Mucosa of stomach (tissue), 1 donor: Measurements from ENCODE around the gene OTUD5.
"Not testable (repeated sequence)": the region's sequence is repeated elsewhere in the genome, so short reads cannot be mapped to it uniquely, and the experiment has no call there.

Source experiments
- H3K27me3 ChIP-seq: one replicate; pipeline ENCODE4 v1.7.0; 2013; ENCODE audit warnings: mild to moderate bottlenecking, low read length; ENCODE audit not compliant: control insufficient read depth, insufficient read depth
- H3K36me3 ChIP-seq: one replicate; pipeline ENCODE4 v1.7.0; 2013; ENCODE audit warnings: low read length; ENCODE audit not compliant: control insufficient read depth, insufficient read depth
- H3K4me1 ChIP-seq: one replicate; pipeline ENCODE4 v1.7.0; 2013; ENCODE audit warnings: mild to moderate bottlenecking, low read length; ENCODE audit not compliant: control insufficient read depth, insufficient read depth
- H3K4me3 ChIP-seq: one replicate; pipeline ENCODE4 v1.7.0; 2013; ENCODE audit warnings: low read length
- H3K9ac ChIP-seq: one replicate; pipeline ENCODE4 v1.7.0; 2013; ENCODE audit warnings: mild to moderate bottlenecking, low read length, moderate library complexity
- H3K9me3 ChIP-seq: one replicate; pipeline ENCODE4 v1.7.0; 2013; ENCODE audit warnings: mild to moderate bottlenecking, low read length, moderate library complexity; ENCODE audit not compliant: control insufficient read depth
- donor health status: Pancreatic carcinoma.

Gene OTUD5

DNA sequence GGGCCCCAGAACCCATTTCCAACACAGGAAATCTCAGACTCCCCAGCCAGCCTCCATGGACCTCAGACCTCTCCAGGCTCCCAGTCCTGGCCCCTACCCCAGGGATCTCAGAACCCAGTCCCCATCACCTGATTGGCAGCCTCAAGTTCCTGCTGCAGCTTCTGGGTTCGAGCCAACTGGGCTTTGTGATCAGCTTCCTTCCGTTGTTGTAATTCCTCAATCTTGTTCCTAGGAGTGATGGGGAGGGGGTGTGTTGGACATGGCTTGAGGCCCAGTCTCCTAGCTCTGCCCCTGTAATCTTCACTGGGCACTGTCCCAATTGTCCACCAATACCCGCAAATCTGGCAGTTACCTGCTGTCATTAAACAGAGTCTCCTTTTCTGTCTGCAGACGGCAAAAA is 32.1 kb upstream of the OTUD5 start:
- no peaks in the 10 kb centered on the region for H3K27me3 ChIP-seq
- no peaks in the 10 kb centered on the region for H3K9me3 ChIP-seq
- no peaks in the 10 kb centered on the region for H3K4me1 ChIP-seq
- H3K4me3 ChIP-seq, result no peak overlapping the region
- H3K36me3 ChIP-seq, result no peaks in the 10 kb centered on the region
- H3K9ac ChIP-seq, result no peak overlapping the region

DNA sequence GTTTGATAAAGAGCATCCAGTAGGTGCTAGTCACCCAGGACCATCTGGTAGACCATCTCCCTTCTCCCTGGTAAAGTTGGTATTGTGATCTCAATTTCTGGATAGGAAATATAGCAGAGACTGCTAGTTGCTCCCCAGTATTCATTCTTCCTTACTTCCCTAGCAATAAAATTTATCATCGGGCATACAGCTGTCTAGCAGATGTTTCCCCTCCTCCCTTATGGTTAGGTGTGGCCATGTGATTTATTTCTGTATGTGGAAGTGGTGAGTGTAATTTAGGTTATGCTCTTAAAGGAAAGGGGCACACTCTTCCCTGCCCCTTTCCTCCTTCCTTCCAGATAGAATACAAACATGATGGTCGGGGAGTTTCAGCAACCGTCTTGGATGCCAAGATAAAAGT is 26.5 kb upstream of the OTUD5 start:
- Histone ChIP-seq H3K9me3 (no peaks in the 10 kb centered on the region), H3K27me3 (no peaks in the 10 kb centered on the region), H3K4me3 (no peak overlapping the region), H3K36me3 (no peaks in the 10 kb centered on the region), H3K4me1 (no peaks in the 10 kb centered on the region), H3K9ac (no peak overlapping the region)

DNA sequence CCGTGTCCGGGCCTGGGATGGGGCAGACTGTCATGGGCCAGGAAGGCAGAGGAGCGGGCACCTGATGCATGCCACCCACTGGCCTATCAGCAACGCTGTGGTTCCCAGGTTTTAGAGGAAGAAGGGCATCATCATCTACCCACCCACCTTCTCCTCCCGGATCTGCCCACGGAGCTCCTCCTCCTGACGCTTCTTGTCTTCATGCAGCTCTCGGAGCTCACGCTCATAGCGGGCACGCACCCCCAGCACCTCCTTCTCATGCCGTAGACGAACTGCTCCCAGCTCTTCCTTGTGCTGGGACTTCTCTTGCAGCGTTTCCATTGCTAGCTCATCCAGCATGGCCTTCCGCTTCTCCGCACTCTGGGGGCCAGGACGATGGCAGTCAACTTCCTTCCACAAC is 25.7 kb upstream of the OTUD5 start:
- H3K9ac ChIP-seq, result no peak overlapping the region
- no peaks in the 10 kb centered on the region for H3K27me3 ChIP-seq
- no peaks in the 10 kb centered on the region for H3K36me3 ChIP-seq
- no peaks in the 10 kb centered on the region for H3K9me3 ChIP-seq
- H3K4me1 ChIP-seq, result no peaks in the 10 kb centered on the region
- H3K4me3 ChIP-seq, result no peak overlapping the region

DNA sequence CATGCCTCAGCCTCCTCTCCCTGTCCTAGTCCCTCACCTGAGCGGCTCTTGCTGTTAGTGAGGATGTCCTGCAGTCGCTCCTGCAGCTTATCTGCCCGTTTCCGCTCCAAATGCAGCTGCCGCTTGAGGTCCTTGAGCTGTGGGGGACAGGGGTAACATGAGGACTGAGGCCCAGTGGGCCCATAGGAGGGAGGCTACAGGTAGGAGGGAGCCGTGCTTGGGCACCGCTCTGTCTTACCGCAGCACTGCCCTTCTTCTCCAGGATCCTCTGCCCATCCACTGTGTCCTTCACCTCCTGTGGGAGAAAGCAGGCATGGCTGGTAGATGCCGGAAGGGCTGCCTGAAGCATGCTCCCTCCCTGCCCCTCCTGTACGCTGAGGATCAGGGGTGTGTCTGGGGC is 23.8 kb upstream of the OTUD5 start:
- Histone ChIP-seq H3K27me3 (no peaks in the 10 kb centered on the region), H3K4me3 (no peak overlapping the region), H3K9ac (no peak overlapping the region), H3K9me3 (no peaks in the 10 kb centered on the region), H3K36me3 (no peaks in the 10 kb centered on the region), H3K4me1 (no peaks in the 10 kb centered on the region)

DNA sequence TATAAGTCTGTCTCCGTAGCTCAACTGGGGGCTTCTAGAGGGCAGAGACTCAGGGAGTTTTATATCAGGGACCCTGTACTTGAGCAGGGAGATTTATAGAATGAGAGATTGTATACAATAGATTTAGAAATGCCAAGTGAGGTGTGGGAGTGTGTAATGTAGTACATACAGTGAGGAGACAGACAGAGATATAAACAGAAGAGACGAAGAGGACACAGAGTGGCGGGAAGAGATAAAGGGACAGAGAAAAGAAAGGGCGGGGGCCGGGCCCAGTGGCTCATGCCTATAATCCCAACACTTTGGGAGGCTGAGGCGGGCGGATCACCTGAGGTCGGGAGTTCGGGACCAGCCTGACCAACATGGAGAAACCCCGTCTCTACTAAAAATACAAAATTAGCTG is 22.9 kb upstream of the OTUD5 start:
- not testable (repeated sequence) for H3K4me3 ChIP-seq, H3K36me3 ChIP-seq, H3K4me1 ChIP-seq, H3K27me3 ChIP-seq, H3K9me3 ChIP-seq, H3K9ac ChIP-seq

DNA sequence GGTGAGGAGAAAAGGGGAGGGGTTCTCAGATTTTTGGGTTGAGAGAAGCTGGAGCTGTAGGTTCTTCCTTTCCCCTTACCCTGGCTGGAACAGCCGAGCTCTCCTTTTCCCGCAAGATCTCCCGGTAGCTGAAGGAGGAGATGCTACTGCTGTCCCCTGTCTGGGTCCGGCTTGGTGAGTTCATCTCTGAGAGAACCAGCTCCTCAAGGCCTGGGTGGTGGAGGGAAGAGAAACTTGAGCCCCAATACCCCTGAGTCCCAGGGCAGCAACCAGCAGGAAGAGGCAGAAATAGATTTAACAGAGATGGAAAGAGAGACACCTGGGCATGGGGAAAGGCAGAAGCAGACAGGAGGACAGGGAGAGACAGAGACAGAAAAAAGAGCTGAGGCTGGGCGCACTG is 20.8 kb upstream of the OTUD5 start:
- Histone ChIP-seq H3K9me3 (no peaks in the 10 kb centered on the region), H3K4me1 (no peaks in the 10 kb centered on the region), H3K36me3 (no peaks in the 10 kb centered on the region), H3K9ac (no peak overlapping the region), H3K27me3 (no peaks in the 10 kb centered on the region), H3K4me3 (no peak overlapping the region)

DNA sequence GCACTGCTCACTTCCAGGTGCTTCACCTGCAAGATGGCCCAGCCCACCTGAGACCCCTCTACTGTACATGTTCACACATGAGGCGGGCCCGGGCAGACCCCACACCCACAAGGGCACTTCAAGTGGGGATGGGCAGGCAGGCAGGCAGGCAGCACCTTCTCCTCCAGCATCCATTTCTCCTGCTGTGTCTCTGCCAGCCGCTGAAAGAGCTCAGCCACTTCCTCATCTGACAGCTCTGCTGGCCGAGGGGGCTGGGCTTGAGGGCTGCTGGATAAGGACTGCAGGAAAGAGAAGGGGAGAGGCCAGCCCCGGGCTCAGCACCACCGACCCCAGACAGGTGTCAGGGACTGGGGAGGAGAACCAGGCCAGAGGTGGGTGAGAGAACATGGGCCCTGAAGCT is 18.7 kb upstream of the OTUD5 start:
- Histone ChIP-seq H3K4me1 (peaks cover 7% of the 10 kb centered on the region), H3K36me3 (no peaks in the 10 kb centered on the region), H3K27me3 (no peaks in the 10 kb centered on the region), H3K9ac (no peak overlapping the region), H3K9me3 (no peaks in the 10 kb centered on the region), H3K4me3 (no peak overlapping the region)

DNA sequence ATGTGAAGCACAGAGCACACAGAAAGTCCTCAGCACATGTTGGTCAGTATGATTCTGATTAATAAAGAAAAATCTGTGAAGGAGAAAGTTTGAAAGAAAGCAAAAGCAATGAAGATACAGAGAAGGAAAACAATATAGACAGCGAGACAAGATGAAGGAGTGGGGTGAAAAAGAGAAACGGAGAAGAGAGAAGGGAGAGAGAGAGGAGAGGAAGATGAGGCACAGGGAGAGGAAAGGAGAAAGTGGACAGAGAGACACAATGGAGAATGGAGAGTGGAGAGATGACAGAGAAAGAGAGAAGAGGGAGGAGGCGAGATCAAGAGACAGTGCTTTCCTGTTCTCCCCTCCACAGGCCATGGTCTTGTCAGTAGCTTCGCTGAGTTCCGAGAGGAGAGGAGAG is 18.1 kb upstream of the OTUD5 start:
- Histone ChIP-seq H3K4me3 (no peak overlapping the region), H3K9ac (no peak overlapping the region), H3K27me3 (no peaks in the 10 kb centered on the region), H3K9me3 (no peaks in the 10 kb centered on the region), H3K4me1 (peaks cover 7% of the 10 kb centered on the region), H3K36me3 (no peaks in the 10 kb centered on the region)

DNA sequence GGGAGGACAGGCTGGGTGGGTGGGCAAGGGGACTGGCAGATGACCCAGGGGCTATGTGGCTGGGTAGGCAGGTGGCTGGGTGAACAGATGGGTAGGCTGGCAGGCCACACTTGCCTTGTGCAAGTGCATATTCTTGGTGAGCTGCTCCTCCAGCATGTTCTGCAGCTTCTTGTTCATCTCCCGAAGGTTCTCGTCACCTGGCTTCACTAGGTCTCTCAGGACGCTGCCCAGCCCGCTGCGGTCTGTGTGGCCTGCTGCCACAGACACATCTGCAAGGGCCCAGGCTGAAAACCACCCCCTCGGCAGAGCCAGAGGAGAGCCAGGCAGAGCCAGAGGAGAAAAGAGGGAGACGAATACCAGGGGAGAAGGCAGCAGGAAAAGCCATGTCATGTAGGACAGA is 17.6 kb upstream of the OTUD5 start:
- no peak overlapping the region for H3K9ac ChIP-seq

DNA sequence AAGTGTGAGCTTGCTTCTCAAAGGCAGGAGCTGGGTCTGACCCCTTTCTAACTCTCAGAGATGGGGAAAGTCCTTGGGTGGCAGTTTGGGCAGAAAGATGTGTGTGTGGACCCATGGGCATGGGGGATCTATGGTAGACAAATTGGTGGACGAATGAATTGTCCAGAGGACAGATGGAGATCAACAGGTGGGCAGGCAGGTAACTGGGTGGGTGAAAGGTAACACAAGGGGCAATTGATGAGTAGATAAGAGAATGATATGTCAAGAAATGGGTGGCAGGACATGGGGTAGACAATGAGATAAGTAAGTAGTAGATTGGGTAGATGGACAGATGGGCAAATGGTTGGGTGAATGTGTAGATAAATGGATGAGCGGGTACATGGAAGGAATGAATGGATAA is 17.2 kb upstream of the OTUD5 start:
- Histone ChIP-seq H3K9me3 (no peaks in the 10 kb centered on the region), H3K36me3 (no peaks in the 10 kb centered on the region), H3K4me1 (peaks cover 7% of the 10 kb centered on the region), H3K4me3 (no peak overlapping the region), H3K27me3 (no peaks in the 10 kb centered on the region), H3K9ac (no peak overlapping the region)

More for the DNA sequence above, 17.6 kb upstream of the OTUD5 start:
- Histone ChIP-seq H3K9me3 (no peaks in the 10 kb centered on the region), H3K27me3 (no peaks in the 10 kb centered on the region), H3K4me1 (peaks cover 7% of the 10 kb centered on the region), H3K36me3 (no peaks in the 10 kb centered on the region), H3K4me3 (no peak overlapping the region)

DNA sequence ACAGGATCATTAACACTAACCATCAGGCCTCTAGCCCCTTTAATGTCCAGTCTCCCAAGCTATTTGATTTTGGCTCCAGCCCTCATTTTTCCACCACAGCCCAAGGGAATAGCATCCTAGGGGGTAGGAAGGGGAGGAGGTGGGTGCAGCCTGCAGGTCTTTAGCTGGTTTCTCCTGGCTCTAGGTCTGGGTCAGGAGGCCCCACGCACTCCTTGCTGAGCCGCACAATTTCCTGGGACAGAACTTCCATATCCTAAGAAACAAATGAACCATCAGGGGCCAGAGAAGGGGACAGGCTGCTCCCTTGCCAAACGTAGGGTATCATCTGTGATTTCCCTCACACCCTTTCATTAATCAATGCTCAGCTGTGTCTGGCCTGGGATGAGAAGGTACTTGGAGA is 16.6 kb upstream of the OTUD5 start:
- Histone ChIP-seq H3K27me3 (no peaks in the 10 kb centered on the region), H3K36me3 (no peaks in the 10 kb centered on the region), H3K4me1 (peaks cover 7% of the 10 kb centered on the region), H3K9me3 (no peaks in the 10 kb centered on the region), H3K9ac (no peak overlapping the region), H3K4me3 (no peak overlapping the region)

DNA sequence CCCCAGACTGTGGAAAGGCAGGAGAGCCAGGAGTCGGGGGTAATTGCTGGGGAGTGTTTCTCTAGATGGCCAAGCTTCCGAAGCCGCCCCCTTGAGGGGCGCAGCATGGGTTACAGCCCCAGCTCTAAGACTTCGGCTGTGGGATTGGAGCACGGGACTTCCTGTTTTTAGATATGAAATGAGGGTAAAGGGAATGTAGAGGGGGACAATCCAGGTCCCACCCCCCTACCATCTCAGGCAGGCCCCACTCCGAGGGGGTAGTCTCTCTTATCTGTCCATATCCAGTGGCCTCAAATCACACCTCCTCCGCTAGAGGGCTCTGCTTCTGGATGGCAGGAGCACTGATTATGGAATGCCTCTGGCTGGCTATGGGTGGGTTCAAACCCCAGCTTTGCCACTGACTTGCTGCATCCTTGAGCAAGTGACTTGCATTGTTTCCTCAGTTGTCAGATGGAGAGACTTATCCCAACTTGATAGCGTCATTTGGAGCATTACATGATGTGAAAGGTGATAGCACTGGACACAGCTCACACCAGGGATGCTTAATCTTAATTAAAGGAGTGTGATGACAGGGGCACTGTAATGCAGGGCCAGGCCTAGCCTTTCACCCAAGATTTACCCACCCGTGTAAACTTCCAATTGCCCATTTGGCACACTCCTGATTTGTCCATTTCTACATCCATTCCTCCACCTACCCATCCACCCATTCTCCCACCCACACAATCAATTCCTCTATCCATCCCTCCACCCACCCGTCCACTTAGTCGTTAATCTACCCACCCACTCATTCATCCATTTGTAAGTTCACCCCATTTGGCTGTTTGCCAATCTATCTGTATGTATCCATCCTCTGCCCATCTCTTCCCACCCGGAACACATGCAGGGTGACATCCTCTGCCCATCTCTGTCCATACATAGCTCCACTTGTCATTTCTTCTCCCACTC is 15.1 kb upstream of the OTUD5 start:
- no peak overlapping the region for H3K4me3 ChIP-seq
- H3K4me1 ChIP-seq, result peaks cover 7% of the 10 kb centered on the region
- H3K36me3 ChIP-seq, result no peaks in the 10 kb centered on the region
- no peaks in the 10 kb centered on the region for H3K27me3 ChIP-seq
- no peaks in the 10 kb centered on the region for H3K9me3 ChIP-seq
- H3K9ac ChIP-seq, result peak overlapping the region; percentile 53
